HG03196 (cell line): ENCODE data around the gene PPP4C.
"Not testable (repeated sequence)": the region's sequence is repeated elsewhere in the genome, so short reads cannot be mapped to it uniquely, and the experiment has no call there.

ENCODE experiments used
- ATAC-seq: cut with Tn5 transposase; IDR thresholded peaks from one replicate; pipeline ENCODE4 v1.9.1; 2021; ENCODE audit not compliant: unreplicated experiment

PPP4C gene

GRCh38 chr16:30096105-30096861 is 20.5 kb downstream of the PPP4C start, which contains the start of gene YPEL3:
YPEL3 (minus strand) TSS chr16:30096213; CDS start chr16:30095482, 731 bp downstream.
- ATAC-seq: no peak

GRCh38 chr16:30096862-30097563 is 21.2 kb downstream of the PPP4C start:
- ATAC-seq: no peak

- no peak for ATAC-seq
These were observed 28.3 kb downstream of the PPP4C start for GRCh38 chr16:30104090-30104489.

GRCh38 chr16:30104492-30104891 is 28.7 kb downstream of the PPP4C start:
- no peak for ATAC-seq

- ATAC-seq: no peak
These were observed 32.5 kb downstream of the PPP4C start for GRCh38 chr16:30108059-30108850.

- no peak for ATAC-seq
These were observed 34.9 kb downstream of the PPP4C start for GRCh38 chr16:30110661-30111060.

GRCh38 chr16:30112197-30113030 is 36.6 kb downstream of the PPP4C start:
- ATAC-seq: no peak

- ATAC-seq: no peak
These were observed 37.4 kb downstream of the PPP4C start, which contains the start of gene GDPD3 for GRCh38 chr16:30113031-30113710. GDPD3 (minus strand) TSS chr16:30113537; CDS start chr16:30113478, 59 bp downstream.

GRCh38 chr16:30113711-30114333 is 38.0 kb downstream of the PPP4C start:
- ATAC-seq: no peak

- no peak for ATAC-seq
These were observed 38.6 kb downstream of the PPP4C start for GRCh38 chr16:30114411-30114810.

GRCh38 chr16:30114833-30115232 is 39.0 kb downstream of the PPP4C start:
- not testable (repeated sequence) for ATAC-seq

- no peak for ATAC-seq
These were observed 39.4 kb downstream of the PPP4C start for GRCh38 chr16:30115238-30115637.

- ATAC-seq: no peak
These were observed 40.8 kb downstream of the PPP4C start for GRCh38 chr16:30116291-30117207.

GRCh38 chr16:30117768-30118167 is 42.0 kb downstream of the PPP4C start:
- ATAC-seq: no peak

- no peak for ATAC-seq
These were observed 43.6 kb downstream of the PPP4C start for GRCh38 chr16:30119428-30119827.

- no peak for ATAC-seq
These were observed 44.7 kb downstream of the PPP4C start for GRCh38 chr16:30120340-30121105.

- ATAC-seq: no peak
These were observed 46.2 kb downstream of the PPP4C start for GRCh38 chr16:30121741-30122571.
